Epithelial cell of esophagus (primary cell): ENCODE data around the gene PLSCR1.

Source experiments
- DNase-seq: peaks from one replicate; pipeline ENCODE4 v3.0.0; 2010; ENCODE audit warnings: low read depth
- H3K4me3 ChIP-seq: 2 replicates; pipeline ENCODE4 v1.5.1; 2011; ENCODE audit warnings: mild to moderate bottlenecking, low read length, control low read depth
- TF ChIP-seq, protein P1 (sequence below): IDR thresholded peaks from 2 replicates; pipeline ENCODE4 v1.5.1; 2011; ENCODE audit warnings: low read depth, mild to moderate bottlenecking, low read length, control low read depth, inconsistent platforms; ENCODE audit not compliant: insufficient read depth; ENCODE audit errors: missing control alignments

Gene PLSCR1

DNA sequence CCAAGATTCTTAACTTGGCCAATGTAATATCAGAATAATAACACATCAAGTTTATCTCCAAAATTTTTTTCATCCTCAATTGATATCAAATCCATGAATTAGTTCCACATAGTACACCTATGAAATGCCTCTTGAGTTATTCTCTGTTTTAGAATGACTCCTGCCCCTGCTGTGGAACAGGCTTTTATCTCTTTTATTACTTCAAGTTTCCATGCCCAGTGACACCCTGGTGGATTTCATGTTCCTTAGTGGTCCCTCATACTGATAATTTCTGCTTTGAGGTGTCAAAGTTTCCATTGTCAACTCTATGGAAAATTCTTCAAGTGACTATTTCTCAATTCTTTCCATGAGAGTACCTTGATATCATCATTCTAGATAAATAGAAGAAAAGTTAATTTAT, 24.6 kb downstream of the PLSCR1 start:
- TF ChIP-seq, protein P1, sequence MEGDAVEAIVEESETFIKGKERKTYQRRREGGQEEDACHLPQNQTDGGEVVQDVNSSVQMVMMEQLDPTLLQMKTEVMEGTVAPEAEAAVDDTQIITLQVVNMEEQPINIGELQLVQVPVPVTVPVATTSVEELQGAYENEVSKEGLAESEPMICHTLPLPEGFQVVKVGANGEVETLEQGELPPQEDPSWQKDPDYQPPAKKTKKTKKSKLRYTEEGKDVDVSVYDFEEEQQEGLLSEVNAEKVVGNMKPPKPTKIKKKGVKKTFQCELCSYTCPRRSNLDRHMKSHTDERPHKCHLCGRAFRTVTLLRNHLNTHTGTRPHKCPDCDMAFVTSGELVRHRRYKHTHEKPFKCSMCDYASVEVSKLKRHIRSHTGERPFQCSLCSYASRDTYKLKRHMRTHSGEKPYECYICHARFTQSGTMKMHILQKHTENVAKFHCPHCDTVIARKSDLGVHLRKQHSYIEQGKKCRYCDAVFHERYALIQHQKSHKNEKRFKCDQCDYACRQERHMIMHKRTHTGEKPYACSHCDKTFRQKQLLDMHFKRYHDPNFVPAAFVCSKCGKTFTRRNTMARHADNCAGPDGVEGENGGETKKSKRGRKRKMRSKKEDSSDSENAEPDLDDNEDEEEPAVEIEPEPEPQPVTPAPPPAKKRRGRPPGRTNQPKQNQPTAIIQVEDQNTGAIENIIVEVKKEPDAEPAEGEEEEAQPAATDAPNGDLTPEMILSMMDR = no peak
- DNase-seq = no peak
- no peak overlapping the region for H3K4me3 ChIP-seq

DNA sequence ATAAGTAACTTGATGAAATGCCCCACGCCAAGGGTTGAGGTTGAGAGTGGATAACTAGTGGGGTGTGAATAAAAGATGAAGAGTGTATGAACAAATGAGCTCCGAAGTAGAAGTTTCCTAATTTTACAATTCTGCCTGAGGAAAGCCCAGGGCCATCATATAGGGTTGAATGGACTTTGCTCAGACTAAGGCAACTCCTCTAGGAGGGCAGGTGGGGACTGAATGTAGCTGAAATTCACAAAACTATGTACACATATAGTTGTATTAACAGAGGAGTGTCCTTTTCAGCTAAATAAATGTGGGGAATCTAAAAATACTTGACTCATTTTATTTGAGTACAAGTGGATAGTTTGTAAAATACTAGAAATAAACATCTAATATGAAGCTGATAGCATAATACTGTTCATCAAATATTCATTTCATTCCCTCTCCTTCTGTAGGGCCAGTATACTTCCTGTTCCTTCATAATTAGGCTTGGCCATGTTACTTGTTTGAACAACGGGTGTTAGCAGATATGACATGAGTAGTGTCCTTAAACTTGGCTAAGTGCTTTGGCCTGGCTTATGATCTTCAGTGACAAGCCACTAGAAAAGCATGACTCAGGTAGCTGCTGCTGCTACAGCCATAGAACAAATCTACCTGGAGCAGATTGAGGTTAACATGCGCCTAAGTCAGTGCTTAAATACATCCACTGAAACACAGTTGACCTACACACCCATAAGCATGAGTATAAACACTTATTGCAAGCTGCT, 26.5 kb downstream of the PLSCR1 start:
- TF ChIP-seq, protein P1 = no peak
- peak; percentile 27 for DNase-seq
- no peak overlapping the region for H3K4me3 ChIP-seq

DNA sequence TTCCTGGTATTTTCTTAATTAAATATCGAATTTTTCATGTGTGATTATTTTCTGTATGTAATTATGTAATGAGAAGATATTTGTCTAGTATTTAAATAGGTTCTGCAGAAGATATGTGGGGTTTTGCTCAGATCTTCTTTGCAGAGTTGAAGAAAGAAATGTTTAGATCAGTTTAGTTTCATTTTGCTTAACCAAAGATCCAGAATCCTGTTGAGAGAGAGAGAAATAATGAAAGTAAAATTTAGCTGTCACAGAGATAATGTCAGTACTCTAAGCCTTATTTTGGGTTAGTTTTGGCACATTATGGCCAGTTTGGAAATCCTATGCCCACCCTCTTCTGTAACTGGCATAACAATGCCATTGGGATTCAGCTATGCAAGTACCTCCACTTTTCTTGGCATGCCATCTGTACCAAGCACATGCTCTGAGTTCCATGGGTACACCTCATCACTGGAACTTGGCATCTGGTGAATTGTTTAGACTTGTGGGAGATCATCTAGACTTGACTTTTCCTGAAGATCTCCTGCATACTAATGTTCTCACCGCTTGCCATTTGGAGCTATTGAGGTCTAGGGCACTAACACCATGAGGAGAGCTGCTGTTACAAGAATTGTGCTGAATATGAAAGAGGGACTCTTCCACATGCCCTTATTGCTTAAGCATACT, 30.9 kb downstream of the PLSCR1 start:
- no peak overlapping the region for H3K4me3 ChIP-seq
- TF ChIP-seq, protein P1 = no peak
- DNase-seq = peak; percentile 64

DNA sequence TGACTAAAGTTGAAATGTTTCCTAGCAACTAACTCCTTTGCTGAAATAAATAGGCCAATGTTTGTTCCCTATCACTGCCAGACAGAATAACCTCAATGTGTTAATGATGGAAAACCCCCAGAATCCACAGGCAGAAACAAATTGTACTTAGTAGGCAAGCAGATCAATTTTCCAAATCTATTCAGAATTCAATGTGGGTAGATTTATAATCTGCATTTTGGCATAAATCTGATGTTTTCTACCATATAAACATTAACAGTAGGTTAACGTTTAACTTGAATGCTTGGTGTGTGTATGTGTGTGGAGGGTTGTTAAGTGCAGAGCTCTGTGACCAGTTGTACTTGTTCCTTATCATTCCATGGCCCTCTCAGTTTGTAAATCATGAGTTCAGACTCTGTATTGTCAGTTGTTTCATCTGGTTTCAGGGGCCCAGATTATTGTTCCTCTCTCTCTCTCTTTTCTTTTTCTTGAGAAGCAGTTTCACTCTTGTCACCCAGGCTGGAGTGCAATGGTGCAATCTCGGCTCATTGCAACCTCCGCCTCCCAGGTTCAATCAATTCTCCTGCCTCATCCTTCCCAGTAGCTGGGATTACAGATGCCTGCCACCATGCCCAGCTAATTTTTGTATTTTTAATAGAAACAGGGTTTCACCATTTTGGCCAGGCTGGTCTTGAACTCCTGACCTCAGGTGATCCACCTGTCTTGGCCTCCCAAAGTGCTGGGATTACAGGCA, 32.8 kb downstream of the PLSCR1 start:
- DNase-seq = no peak
- TF ChIP-seq, protein P1 = no peak
- no peak overlapping the region for H3K4me3 ChIP-seq

DNA sequence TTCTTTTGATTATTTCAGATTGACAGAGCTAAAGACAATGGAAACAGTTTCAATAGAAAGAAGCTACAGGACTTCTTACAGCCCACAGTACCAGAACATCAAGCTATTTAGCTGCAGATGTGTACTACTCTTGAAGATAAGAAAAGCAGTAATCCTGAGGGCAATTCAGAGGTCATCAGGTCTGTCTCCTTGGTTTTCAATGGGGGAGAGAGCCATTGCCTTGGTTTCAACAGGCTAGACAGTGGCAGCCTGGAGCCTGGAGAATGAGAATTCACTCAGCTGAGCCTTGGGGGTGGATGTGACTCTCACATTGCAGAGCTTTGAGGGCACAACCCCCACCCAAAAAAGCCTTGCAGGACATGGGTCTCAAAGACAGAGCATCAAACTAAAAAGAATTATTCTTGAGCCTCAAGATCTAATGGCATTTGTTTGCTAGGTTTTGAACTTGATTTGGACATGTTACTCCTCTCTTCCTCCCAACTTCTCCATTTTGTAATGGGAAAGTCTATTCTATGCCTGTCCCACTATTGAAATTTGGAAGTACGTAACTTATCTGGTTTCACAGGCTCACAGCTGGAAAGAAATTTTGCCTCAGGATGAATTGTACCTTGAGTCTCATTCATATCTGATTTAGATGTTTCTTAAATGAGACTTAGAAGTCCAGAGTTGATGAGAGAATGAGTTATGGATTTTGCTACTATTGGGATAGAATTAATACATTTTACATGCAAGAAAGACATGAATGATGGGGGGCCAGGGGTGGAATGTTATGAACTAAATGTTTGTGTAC, 36.9 kb downstream of the PLSCR1 start:
- DNase-seq = no peak
- TF ChIP-seq, protein P1 = no peak
- no peak overlapping the region for H3K4me3 ChIP-seq

DNA sequence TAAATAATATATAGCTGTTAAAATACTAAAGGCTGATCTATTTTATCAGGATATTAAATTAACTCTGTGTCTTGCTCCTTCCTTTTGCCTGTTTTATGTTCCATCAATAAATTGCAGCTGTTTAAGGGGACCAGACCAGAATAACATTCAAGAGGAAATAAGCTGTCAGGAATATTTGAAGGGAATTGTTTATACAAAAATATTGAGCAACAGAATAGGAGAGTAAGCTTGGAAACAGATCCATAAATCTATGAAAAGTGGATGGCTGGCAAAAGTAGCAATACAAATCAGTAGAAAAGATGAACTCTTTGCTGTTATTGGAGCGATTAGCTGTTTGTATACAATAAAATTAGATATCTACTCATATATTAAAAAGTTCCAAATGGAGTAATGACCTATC, 38.9 kb downstream of the PLSCR1 start:
- TF ChIP-seq, protein P1 = no peak
- DNase-seq = no peak
- H3K4me3 ChIP-seq = no peak overlapping the region
